Stomach (tissue), 9 donors: ENCODE measurements around the gene ANKS1B. TPM values are rescaled to one million over a fixed set of nuclear protein-coding genes. Genes with fewer than 3 reads are reported as not detected.
"Not testable (repeated sequence)": the region's sequence is repeated elsewhere in the genome, so short reads cannot be mapped to it uniquely, and the experiment has no call there.

Experiments
- DNase-seq, 2 donors: peaks; one replicate each; pipeline versions ENCODE4 v3.0.0 to v3.0.0-alpha.2; 2013 to 2019
- H3K27ac ChIP-seq, 5 donors: fragments of 200-600 bp in 4 of 5; sonication (generic) in 4 of 5; one replicate each; pipeline ENCODE4 v1.5.1; 2013 to 2019; ENCODE audit warnings: mild to moderate bottlenecking in 1 of 5, moderate library complexity in 1 of 5
- H3K27me3 ChIP-seq, 3 donors: fragments of 200-600 bp; sonication (generic); one replicate each; pipeline ENCODE4 v1.5.1; 2017 to 2019; ENCODE audit warnings: mixed run types in 1 of 3
- H3K36me3 ChIP-seq, 4 donors: fragments of 200-600 bp; sonication (generic); 1 replicate in 3 of 4; 2 replicates in 1 of 4; pipeline ENCODE4 v1.5.1; 2016 to 2019
- H3K4me1 ChIP-seq, 4 donors: fragments of 200-600 bp; sonication (generic); one replicate each; pipeline ENCODE4 v1.5.1; 2016 to 2019
- H3K4me3 ChIP-seq, 4 donors: fragments of 200-600 bp; sonication (generic) in 3 of 4; one replicate each; pipeline ENCODE4 v1.5.1; 2016 to 2019; ENCODE audit warnings: mild to moderate bottlenecking in 1 of 4
- H3K9me3 ChIP-seq, 4 donors: fragments of 200-600 bp; sonication (generic); one replicate each; pipeline ENCODE4 v1.5.1; 2016 to 2019
- CTCF ChIP-seq, 7 experiments: fragments of 450-650 bp in 4 of 7; fragments of 200-600 bp in 3 of 7; sonication (generic) in 3 of 7; IDR thresholded peaks; one replicate each; pipeline ENCODE4 v1.5.1; 2016 to 2019; ENCODE audit warnings: antibody characterized with exemption in 7 of 7, control low read depth in 2 of 7, mild to moderate bottlenecking in 1 of 7
- EP300 ChIP-seq: sonication (generic); formaldehyde crosslinking; IDR thresholded peaks from one replicate; pipeline ENCODE4 v1.6.1; 2017; ENCODE audit warnings: antibody characterized with exemption
- POLR2A ChIP-seq, 4 donors: fragments of 450-650 bp; IDR thresholded peaks; one replicate each; pipeline ENCODE4 v1.6.1; 2016; ENCODE audit warnings: antibody characterized with exemption in 4 of 4, control low read depth in 2 of 4, mild to moderate bottlenecking in 1 of 4, moderate library complexity in 1 of 4
- POLR2AphosphoS5 ChIP-seq, 3 donors: sonication (generic); formaldehyde crosslinking; IDR thresholded peaks; one replicate each; pipeline ENCODE4 v1.6.1; 2016; ENCODE audit warnings: antibody characterized with exemption in 3 of 3
- WGBS, 5 donors: extraction: QIAGEN DNeasy Blood & Tissue Kit in 3 of 5; methylation state at CpG; one replicate each; pipeline versions ENCODE4 v1.1.5 to v1.1.7; 2013 to 2018; 5-methylcytosine and 5-hydroxymethylcytosine counted together
- intact Hi-C: fragments of 100-400 bp; cut with DNase I; formaldehyde crosslinking; loops from one replicate; pipeline ENCODE4 v1.15.1; 2023; ENCODE audit warnings: low total_unique reads
- polyA plus RNA-seq, 3 donors: library from polyadenylated mRNA; stranded (reverse); fragments of 200-250 nt; gene quantifications; one replicate each; pipeline ENCODE4 v1.2.3, GENCODE V29; 2013
- total RNA-seq, 5 donors: library from RNA; depleted of rRNA; stranded (reverse); fragments of >200 nt; gene quantifications; one replicate each; pipeline versions ENCODE4 v1.1.0 to v1.2.3, GENCODE V29; 2014 to 2016
- donor health status: healthy with polysubstance abuse.
- donor health status: Bipolar disorder and iron deficiency.
- donor health status: healthy.

The ANKS1B gene
- total and polyA plus RNA-seq, 8 donors: 0.73 to 26.8 (median 2.2) TPM; not detected in 2

- intact Hi-C loops: no loop called here
- Histone ChIP-seq H3K27ac (no peak overlapping the region), H3K4me1 (peaks cover 0 to 8% (median 3%) of the 10 kb centered on the region in 4 donors), H3K27me3 (no peaks in the 10 kb centered on the region), H3K36me3 (no peaks in the 10 kb centered on the region), H3K4me3 (no peak overlapping the region), H3K9me3 (no peaks in the 10 kb centered on the region)
- DNase-seq: no peak
- no peak for TF ChIP-seq CTCF (IDR thresholded peaks at IDR 0.05)
- no peak for TF ChIP-seq POLR2AphosphoS5 (IDR thresholded peaks at IDR 0.05)
- TF ChIP-seq EP300: no peak
- no peak for TF ChIP-seq POLR2A (IDR thresholded peaks at IDR 0.05)
- WGBS, 5 donors: 95 to 97% (median 96%) methylated on average over 9 of the region's 9 CpGs
These were observed 178.4 kb downstream of the ANKS1B start for GRCh38 chr12:99806304-99806703.

- no peak for TF ChIP-seq CTCF (IDR thresholded peaks at IDR 0.05)
- no peak for TF ChIP-seq EP300
- TF ChIP-seq POLR2A (IDR thresholded peaks at IDR 0.05): no peak
- TF ChIP-seq POLR2AphosphoS5 (IDR thresholded peaks at IDR 0.05): no peak
- intact Hi-C loops: no loop called here
- Histone ChIP-seq H3K9me3 (no peaks in the 10 kb centered on the region), H3K36me3 (no peaks in the 10 kb centered on the region), H3K27me3 (no peaks in the 10 kb centered on the region), H3K4me3 (no peak overlapping the region), H3K27ac (no peak overlapping the region), H3K4me1 (no peaks in the 10 kb centered on the region)
- no peak for DNase-seq
These were observed 180.0 kb downstream of the ANKS1B start for GRCh38 chr12:99804715-99805114.

- no peak overlapping the region for H3K27ac ChIP-seq
- H3K4me1 ChIP-seq: no peaks in the 10 kb centered on the region
- intact Hi-C loops: no loop called here
- H3K27me3 ChIP-seq: no peaks in the 10 kb centered on the region
- H3K36me3 ChIP-seq: no peaks in the 10 kb centered on the region
- H3K4me3 ChIP-seq: no peak overlapping the region
- TF ChIP-seq POLR2AphosphoS5 (IDR thresholded peaks at IDR 0.05) (no peak), EP300 (no peak), POLR2A (IDR thresholded peaks at IDR 0.05) (no peak), CTCF (IDR thresholded peaks at IDR 0.05) (no peak)
- WGBS, 5 donors: 90 to 99% (median 91%) methylated on average over 2 of the region's 2 CpGs
- no peaks in the 10 kb centered on the region for H3K9me3 ChIP-seq
- DNase-seq: no peak
These were observed 184.1 kb downstream of the ANKS1B start for GRCh38 chr12:99800605-99801004.

- H3K4me3 ChIP-seq, H3K27me3 ChIP-seq, H3K36me3 ChIP-seq, H3K9me3 ChIP-seq, H3K4me1 ChIP-seq, intact Hi-C loops, H3K27ac ChIP-seq, DNase-seq: not testable (repeated sequence)
- WGBS, 5 donors: 28 to 48% (median 41%) methylated on average over 4 of the region's 4 CpGs
These were observed 186.8 kb downstream of the ANKS1B start for GRCh38 chr12:99797931-99798330.

- Histone ChIP-seq H3K36me3 (no peaks in the 10 kb centered on the region), H3K27ac (no peak overlapping the region), H3K4me1 (no peaks in the 10 kb centered on the region), H3K27me3 (no peaks in the 10 kb centered on the region), H3K4me3 (no peak overlapping the region), H3K9me3 (peaks cover 0 to 4% (median 0%) of the 10 kb centered on the region in 4 donors)
- DNase-seq: no peak
- 77 to 83% (median 81%) methylated on average over 3 of the region's 3 CpGs for WGBS, 5 donors
- intact Hi-C loops: no loop called here
- TF ChIP-seq POLR2A (IDR thresholded peaks at IDR 0.05): no peak
- no peak for TF ChIP-seq POLR2AphosphoS5 (IDR thresholded peaks at IDR 0.05)
- no peak for TF ChIP-seq CTCF (IDR thresholded peaks at IDR 0.05)
- no peak for TF ChIP-seq EP300
These were observed 201.3 kb downstream of the ANKS1B start for GRCh38 chr12:99783421-99783820.
